ENCODE measurements around the gene RAB11FIP2.

Gene RAB11FIP2

DNA sequence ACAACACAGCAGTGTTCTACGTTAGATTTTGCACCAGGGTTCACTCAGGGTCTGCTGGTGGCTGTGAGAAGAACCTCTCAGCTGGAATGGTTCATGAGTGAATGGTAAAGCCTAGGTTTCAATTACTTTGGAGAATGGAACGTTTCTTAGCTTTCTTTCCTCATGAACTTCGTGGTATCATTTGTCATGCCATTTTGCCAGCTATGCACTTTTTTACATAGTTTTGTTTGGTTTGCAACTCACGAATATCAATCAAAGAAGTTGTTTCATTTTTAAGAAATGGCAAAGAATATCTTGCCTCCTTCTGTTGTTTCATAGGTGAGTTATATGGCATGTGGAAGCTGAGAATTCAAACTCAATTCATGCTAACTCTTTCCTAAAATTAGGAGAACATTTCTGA lies 34.1 kb upstream of the RAB11FIP2 start (continued):
- TF ChIP-seq, protein P1, sequence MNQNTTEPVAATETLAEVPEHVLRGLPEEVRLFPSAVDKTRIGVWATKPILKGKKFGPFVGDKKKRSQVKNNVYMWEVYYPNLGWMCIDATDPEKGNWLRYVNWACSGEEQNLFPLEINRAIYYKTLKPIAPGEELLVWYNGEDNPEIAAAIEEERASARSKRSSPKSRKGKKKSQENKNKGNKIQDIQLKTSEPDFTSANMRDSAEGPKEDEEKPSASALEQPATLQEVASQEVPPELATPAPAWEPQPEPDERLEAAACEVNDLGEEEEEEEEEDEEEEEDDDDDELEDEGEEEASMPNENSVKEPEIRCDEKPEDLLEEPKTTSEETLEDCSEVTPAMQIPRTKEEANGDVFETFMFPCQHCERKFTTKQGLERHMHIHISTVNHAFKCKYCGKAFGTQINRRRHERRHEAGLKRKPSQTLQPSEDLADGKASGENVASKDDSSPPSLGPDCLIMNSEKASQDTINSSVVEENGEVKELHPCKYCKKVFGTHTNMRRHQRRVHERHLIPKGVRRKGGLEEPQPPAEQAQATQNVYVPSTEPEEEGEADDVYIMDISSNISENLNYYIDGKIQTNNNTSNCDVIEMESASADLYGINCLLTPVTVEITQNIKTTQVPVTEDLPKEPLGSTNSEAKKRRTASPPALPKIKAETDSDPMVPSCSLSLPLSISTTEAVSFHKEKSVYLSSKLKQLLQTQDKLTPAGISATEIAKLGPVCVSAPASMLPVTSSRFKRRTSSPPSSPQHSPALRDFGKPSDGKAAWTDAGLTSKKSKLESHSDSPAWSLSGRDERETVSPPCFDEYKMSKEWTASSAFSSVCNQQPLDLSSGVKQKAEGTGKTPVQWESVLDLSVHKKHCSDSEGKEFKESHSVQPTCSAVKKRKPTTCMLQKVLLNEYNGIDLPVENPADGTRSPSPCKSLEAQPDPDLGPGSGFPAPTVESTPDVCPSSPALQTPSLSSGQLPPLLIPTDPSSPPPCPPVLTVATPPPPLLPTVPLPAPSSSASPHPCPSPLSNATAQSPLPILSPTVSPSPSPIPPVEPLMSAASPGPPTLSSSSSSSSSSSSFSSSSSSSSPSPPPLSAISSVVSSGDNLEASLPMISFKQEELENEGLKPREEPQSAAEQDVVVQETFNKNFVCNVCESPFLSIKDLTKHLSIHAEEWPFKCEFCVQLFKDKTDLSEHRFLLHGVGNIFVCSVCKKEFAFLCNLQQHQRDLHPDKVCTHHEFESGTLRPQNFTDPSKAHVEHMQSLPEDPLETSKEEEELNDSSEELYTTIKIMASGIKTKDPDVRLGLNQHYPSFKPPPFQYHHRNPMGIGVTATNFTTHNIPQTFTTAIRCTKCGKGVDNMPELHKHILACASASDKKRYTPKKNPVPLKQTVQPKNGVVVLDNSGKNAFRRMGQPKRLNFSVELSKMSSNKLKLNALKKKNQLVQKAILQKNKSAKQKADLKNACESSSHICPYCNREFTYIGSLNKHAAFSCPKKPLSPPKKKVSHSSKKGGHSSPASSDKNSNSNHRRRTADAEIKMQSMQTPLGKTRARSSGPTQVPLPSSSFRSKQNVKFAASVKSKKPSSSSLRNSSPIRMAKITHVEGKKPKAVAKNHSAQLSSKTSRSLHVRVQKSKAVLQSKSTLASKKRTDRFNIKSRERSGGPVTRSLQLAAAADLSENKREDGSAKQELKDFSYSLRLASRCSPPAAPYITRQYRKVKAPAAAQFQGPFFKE (tag by site-specific recombination; IDR thresholded peaks at IDR 0.05; ENCODE audit: borderline replicate concordance) = no peak
- no peak for TF ChIP-seq ZNF571 (tag by site-specific recombination; IDR thresholded peaks at IDR 0.05)
- TF ChIP-seq ZFP3 (tag by site-specific recombination; IDR thresholded peaks at IDR 0.05; ENCODE audit: low read depth) = no peak
- TF ChIP-seq ZNF707 (tag by site-specific recombination; IDR thresholded peaks at IDR 0.05) = no peak
- no peak for TF ChIP-seq ZNF544 (tag by site-specific recombination; IDR thresholded peaks at IDR 0.05)
- TF ChIP-seq ZBTB8A (tag by site-specific recombination; IDR thresholded peaks at IDR 0.05) = no peak
- TF ChIP-seq ZNF175 (tag by site-specific recombination; IDR thresholded peaks at IDR 0.05) = no peak
- TF ChIP-seq ZNF658 (tag by site-specific recombination; IDR thresholded peaks at IDR 0.05) = no peak
- no peak for TF ChIP-seq SALL2 (tag by site-specific recombination; IDR thresholded peaks at IDR 0.05; ENCODE audit: borderline replicate concordance)
- TF ChIP-seq ZNF670 (tag by site-specific recombination; IDR thresholded peaks at IDR 0.05; ENCODE audit: low read depth) = no peak
- no peak for TF ChIP-seq ZNF610 (tag by site-specific recombination; IDR thresholded peaks at IDR 0.05; ENCODE audit: borderline replicate concordance)
- TF ChIP-seq ZNF777 (tag by site-specific recombination; IDR thresholded peaks at IDR 0.05; ENCODE audit: borderline replicate concordance) = no peak

DNA sequence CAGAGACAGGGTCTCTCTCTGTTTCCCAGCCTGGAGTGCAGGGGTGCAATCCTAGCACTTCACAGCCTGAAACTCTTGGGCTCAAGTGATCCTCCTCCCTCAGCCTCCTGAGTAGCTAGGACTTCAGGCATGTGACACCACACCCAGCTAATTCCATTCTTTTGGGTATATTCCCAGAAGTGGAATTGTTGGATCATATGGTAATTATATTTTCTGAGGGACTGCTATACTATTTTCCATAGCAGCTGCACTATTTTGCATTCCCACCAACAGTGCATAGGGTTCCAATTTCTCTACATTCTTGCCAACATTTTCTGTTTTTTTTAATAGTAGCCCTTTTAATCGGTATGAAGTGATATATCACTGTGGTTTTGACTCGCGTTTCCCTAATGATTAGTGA lies 30.0 kb upstream of the RAB11FIP2 start:
- TF ChIP-seq ZNF426 (tag by site-specific recombination; IDR thresholded peaks at IDR 0.05) = no peak
- TF ChIP-seq ZNF830 (tag by site-specific recombination; IDR thresholded peaks at IDR 0.05; ENCODE audit: low read depth) = no peak
- TF ChIP-seq ZNF664 (tag by site-specific recombination; IDR thresholded peaks at IDR 0.05) = no peak
- TF ChIP-seq GLI4 (tag by site-specific recombination; IDR thresholded peaks at IDR 0.05) = no peak
- no peak for TF ChIP-seq ZNF776 (tag by site-specific recombination; IDR thresholded peaks at IDR 0.05; ENCODE audit: borderline replicate concordance)
- Histone ChIP-seq H3K27ac (ENCODE audit: extremely low read depth, low read depth, low read length) (no peak overlapping the region), H3K9me3 (ENCODE audit: control insufficient read depth, insufficient read depth, low read depth, low read length) (no peaks in the 10 kb centered on the region; the same call in 1 of the 2 replicates), H3K4me1 (ENCODE audit: control insufficient read depth, insufficient read depth, low read length) (no peaks in the 10 kb centered on the region), H3K4me3 (ENCODE audit: low read depth, low read length) (no peak overlapping the region), H3K36me3 (ENCODE audit: control insufficient read depth in 2 of 2, insufficient read depth in 1 of 2, low read length in 2 of 2) (no peaks in the 10 kb centered on the region)
- CTCF ChIA-PET = interaction anchor here (0.7 kb wide), 1 partner anchor 364 kb away, joined by 3 read pairs; no protein-coding TSS in a partner anchor
- POLR2A ChIA-PET = no interaction called here

DNA sequence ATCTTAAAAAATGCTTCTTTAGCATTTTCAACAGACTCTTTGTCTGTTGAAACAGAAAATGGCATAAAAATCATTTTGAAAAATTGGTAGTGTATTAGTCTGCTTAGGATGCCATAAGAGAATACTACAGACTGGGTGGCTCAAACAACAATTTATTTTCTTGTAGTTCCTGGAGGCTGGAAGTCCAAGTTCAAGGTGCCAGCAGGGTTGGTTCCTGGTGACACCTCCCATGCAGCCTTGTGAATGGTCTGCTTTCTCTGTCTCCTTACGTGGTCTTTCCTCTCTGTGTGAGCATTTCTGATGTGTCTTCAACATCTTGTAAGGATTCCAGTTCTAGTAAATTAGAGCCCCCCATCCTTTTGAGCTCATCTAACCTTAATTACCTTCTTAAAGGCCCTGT lies 26.1 kb upstream of the RAB11FIP2 start:
- CTCF ChIA-PET = no interaction called here
- TF ChIP-seq ZNF548 (tag by site-specific recombination; IDR thresholded peaks at IDR 0.05) = peak; percentile 91
- no peak for TF ChIP-seq SP3 (tag by site-specific recombination; IDR thresholded peaks at IDR 0.05)
- no peak for TF ChIP-seq TCF7L2 (IDR thresholded peaks at IDR 0.05; ENCODE audit: borderline replicate concordance, low read depth, low read length)
- TF ChIP-seq, protein P2, sequence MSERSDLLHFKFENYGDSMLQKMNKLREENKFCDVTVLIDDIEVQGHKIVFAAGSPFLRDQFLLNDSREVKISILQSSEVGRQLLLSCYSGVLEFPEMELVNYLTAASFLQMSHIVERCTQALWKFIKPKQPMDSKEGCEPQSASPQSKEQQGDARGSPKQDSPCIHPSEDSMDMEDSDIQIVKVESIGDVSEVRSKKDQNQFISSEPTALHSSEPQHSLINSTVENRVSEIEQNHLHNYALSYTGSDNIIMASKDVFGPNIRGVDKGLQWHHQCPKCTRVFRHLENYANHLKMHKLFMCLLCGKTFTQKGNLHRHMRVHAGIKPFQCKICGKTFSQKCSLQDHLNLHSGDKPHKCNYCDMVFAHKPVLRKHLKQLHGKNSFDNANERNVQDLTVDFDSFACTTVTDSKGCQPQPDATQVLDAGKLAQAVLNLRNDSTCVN (tag by site-specific recombination; optimal IDR thresholded peaks at IDR 0.05) = no peak
- Histone ChIP-seq H3K9me3 (ENCODE audit: control insufficient read depth, insufficient read depth, low read depth, low read length) (no peaks in the 10 kb centered on the region; the same call in 1 of the 2 replicates), H3K4me1 (ENCODE audit: control insufficient read depth, insufficient read depth, low read length) (no peaks in the 10 kb centered on the region), H3K36me3 (ENCODE audit: control insufficient read depth in 2 of 2, insufficient read depth in 1 of 2, low read length in 2 of 2) (no peaks in the 10 kb centered on the region), H3K27ac (ENCODE audit: extremely low read depth, low read depth, low read length) (no peak overlapping the region), H3K4me3 (ENCODE audit: low read depth, low read length) (no peak overlapping the region)
- POLR2A ChIA-PET = no interaction called here
